K562 (cell line): Measurements from ENCODE around the gene MEIS2. TPM values are rescaled to one million over a fixed set of nuclear protein-coding genes. Genes with fewer than 3 reads are reported as not detected.
A peak's percentile ranks its signal among the peaks of the same experiment; 100 is the strongest.

Experiments used
- ATAC-seq: fragments of 200-7000 bp; cut with Tn5 transposase; 3 replicates; pipeline ENCODE4 v1.9.1; 2020; ENCODE audit warnings: moderate library complexity
- BruUV-seq: library from RNA; stranded (reverse); fragments of 400-500 nt; replicated peaks from 2 replicates; lab custom pipeline; 2021; lab: Mats Ljungman, UMichigan
- CTCF ChIA-PET: fragments of 300-600 bp; formaldehyde crosslinking; extraction: SDS; loops from one replicate; lab custom pipeline; 2021; ENCODE audit warnings: low intra/inter-chr PET ratio; lab: Yijun Ruan, JAX
- POLR2A ChIA-PET: fragments of 300-600, 350-650 bp; sonication (Branson Sonifier 250); formaldehyde crosslinking; extraction: SDS; loops from one replicate; lab custom pipeline; 2021; ENCODE audit warnings: antibody characterized with exemption, inconsistent platforms; lab: Yijun Ruan, JAX
- DNase-seq, 4 experiments: peaks; one replicate each; pipeline versions ENCODE4 v3.0.0 to v3.0.0-alpha.2; 2011 to 2018; ENCODE audit warnings: low spot score in 3 of 4, mixed read lengths in 3 of 4; ENCODE audit errors: extremely low read depth in 1 of 4
- FAIRE-seq: peaks from 2 replicates; lab custom pipeline; 2011; peaks lifted over from hg19 to GRCh38; lab: Jason Lieb, UNC
- H2AFZ ChIP-seq: 2 replicates; pipeline ENCODE4 v1.6.0; 2011; ENCODE audit warnings: low read depth, low read length, control low read depth, inconsistent platforms
- H3K27ac ChIP-seq: fragments of 200-600 bp; 3 replicates; pipeline ENCODE4 v1.8.0; 2011; ENCODE audit warnings: low read depth, mild to moderate bottlenecking, control low read depth, inconsistent platforms, low read length, moderate library complexity, mixed read lengths; ENCODE audit errors: extremely low read depth
- H3K27me3 ChIP-seq, 2 experiments: fragments of 300-600 bp in 1 of 2; 2 replicates in 1 of 2; 3 replicates in 1 of 2; pipeline versions ENCODE4 v1.6.0 to v1.8.0; 2011; ENCODE audit warnings: inconsistent platforms in 2 of 2, low read length in 2 of 2, mild to moderate bottlenecking in 1 of 2, mixed read lengths in 1 of 2, moderate library complexity in 1 of 2; ENCODE audit not compliant: control insufficient read depth in 2 of 2, insufficient read depth in 2 of 2
- H3K36me3 ChIP-seq: fragments of 300-600 bp; 3 replicates; pipeline ENCODE4 v1.8.0; 2011; ENCODE audit warnings: mild to moderate bottlenecking, low read length, inconsistent platforms; ENCODE audit not compliant: control insufficient read depth, insufficient read depth
- H3K4me1 ChIP-seq, 2 experiments: fragments of 200-600 bp in 1 of 2; replicated peaks in 1 of 2; 2 replicates in 1 of 2; 3 replicates in 1 of 2; pipeline versions ENCODE4 v1.5.1 to v1.8.0; 2011; ENCODE audit warnings: inconsistent platforms in 2 of 2, low read length in 2 of 2, mild to moderate bottlenecking in 1 of 2, mixed read lengths in 1 of 2, moderate library complexity in 1 of 2; ENCODE audit not compliant: control insufficient read depth in 2 of 2, insufficient read depth in 2 of 2
- H3K4me2 ChIP-seq: 2 replicates; pipeline ENCODE4 v1.6.1; 2011; ENCODE audit warnings: low read length, control low read depth, inconsistent platforms, mixed read lengths; ENCODE audit not compliant: insufficient read depth
- H3K4me3 ChIP-seq: fragments of 200-600 bp; sonication (generic), shearing (Covaris generic); 2 replicates; pipeline ENCODE4 v1.5.1; 2016; ENCODE audit warnings: control low read depth, inconsistent platforms
- H3K79me2 ChIP-seq: fragments of 200-600 bp; 3 replicates; pipeline ENCODE4 v1.8.0; 2011; ENCODE audit warnings: low read length, inconsistent platforms; ENCODE audit not compliant: control insufficient read depth, insufficient read depth
- H3K9ac ChIP-seq, 2 experiments: 2 replicates each; pipeline versions ENCODE4 v1.6.0 to v1.6.1; 2011; ENCODE audit warnings: low read depth in 2 of 2, low read length in 2 of 2, control low read depth in 1 of 2, inconsistent platforms in 1 of 2, mild to moderate bottlenecking in 1 of 2, mixed read lengths in 1 of 2; ENCODE audit not compliant: insufficient read depth in 1 of 2
- H3K9me1 ChIP-seq: one replicate; pipeline ENCODE4 v1.6.0; 2011; ENCODE audit warnings: inconsistent platforms, mild to moderate bottlenecking, low read length, moderate library complexity; ENCODE audit not compliant: control insufficient read depth, insufficient read depth
- H3K9me3 ChIP-seq: replicated peaks from 2 replicates; pipeline ENCODE4 v1.5.1; 2011; ENCODE audit warnings: low read depth, low read length, inconsistent platforms; ENCODE audit not compliant: control insufficient read depth, insufficient read depth
- H4K20me1 ChIP-seq: replicated peaks from 2 replicates; pipeline ENCODE4 v1.6.1; 2011; ENCODE audit warnings: low read length, inconsistent platforms, mixed read lengths; ENCODE audit not compliant: control insufficient read depth, insufficient read depth
- DPF2 ChIP-seq: fragments of 450-650 bp; IDR thresholded peaks from 2 replicates; pipeline ENCODE4 v1.6.1; 2016
- E2F8 ChIP-seq: fragments of 450-650 bp; IDR thresholded peaks from 2 replicates; pipeline ENCODE4 v1.7.1; 2018; ENCODE audit warnings: mild to moderate bottlenecking, low read depth; ENCODE audit not compliant: partially characterized antibody
- ELK1 ChIP-seq: sonication (generic); formaldehyde crosslinking; IDR thresholded peaks from 2 replicates; pipeline ENCODE4 v1.8.1; 2022; ENCODE audit warnings: missing genetic modification reagents
- FOXJ2 ChIP-seq: fragments of 200-800 bp; sonication (Bioruptor generic); IDR thresholded peaks from 2 replicates; pipeline ENCODE4 v1.6.1; 2016; ENCODE audit warnings: missing genetic modification characterization, missing compliant biosample characterization
- HIVEP1 ChIP-seq: fragments of 250-450 bp; sonication (Bioruptor Pico); IDR thresholded peaks from 2 replicates; pipeline ENCODE4 v1.4.0; 2020; ENCODE audit warnings: mild to moderate bottlenecking
- HNRNPL ChIP-seq: fragments of 200-400 bp; formaldehyde crosslinking; IDR thresholded peaks from 2 replicates; pipeline ENCODE4 v1.6.1; 2017; ENCODE audit warnings: low read depth, mild to moderate bottlenecking, low read length
- KAT7 ChIP-seq: sonication (generic); formaldehyde crosslinking; IDR thresholded peaks from 2 replicates; pipeline ENCODE4 v1.8.0; 2022; ENCODE audit warnings: missing genetic modification reagents, mild to moderate bottlenecking, borderline replicate concordance
- NFXL1 ChIP-seq: fragments of 450-650 bp; formaldehyde crosslinking; IDR thresholded peaks from 2 replicates; pipeline ENCODE4 v1.4.0; 2021; ENCODE audit warnings: mild to moderate bottlenecking
- RNF2 ChIP-seq: sonication (generic); IDR thresholded peaks from 2 replicates; pipeline ENCODE4 v1.6.1; 2016
- SMAD3 ChIP-seq: fragments of 450-650 bp; formaldehyde crosslinking; conservative IDR thresholded peaks from 2 replicates; pipeline ENCODE4 v1.4.0; 2020; ENCODE audit warnings: mild to moderate bottlenecking
- ZBTB1 ChIP-seq: sonication (generic); formaldehyde crosslinking; IDR thresholded peaks from 2 replicates; pipeline ENCODE4 v1.8.1; 2023; ENCODE audit warnings: missing genetic modification reagents, low read depth, mild to moderate bottlenecking, borderline replicate concordance
- ZNF263 ChIP-seq: sonication (generic); formaldehyde crosslinking; IDR thresholded peaks from 2 replicates; pipeline ENCODE4 v1.8.0; 2022; ENCODE audit warnings: mild to moderate bottlenecking, missing genetic modification reagents, borderline replicate concordance
- ZNF408 ChIP-seq: fragments of 250-450 bp; sonication (Bioruptor Pico); IDR thresholded peaks from 2 replicates; pipeline ENCODE4 v1.4.0; 2020; ENCODE audit warnings: low read depth, mild to moderate bottlenecking, moderate library complexity
- ZNF586 ChIP-seq: fragments of 450-650 bp; formaldehyde crosslinking; conservative IDR thresholded peaks from 2 replicates; pipeline ENCODE4 v1.4.0; 2020; ENCODE audit warnings: mild to moderate bottlenecking, moderate library complexity
- ZZZ3 ChIP-seq: fragments of 450-650 bp; IDR thresholded peaks from 2 replicates; pipeline ENCODE4 v1.6.1; 2016; ENCODE audit warnings: antibody characterized with exemption, mild to moderate bottlenecking, moderate library complexity
- WGBS: fragments of 100-300 bp; shearing (Covaris generic); methylation state at CpG from one replicate; pipeline ENCODE4 v1.1.6; 2016; ENCODE audit warnings: low coverage, mixed read lengths; ENCODE audit not compliant: insufficient coverage; ENCODE audit errors: missing lambda C conversion rate; 5-methylcytosine and 5-hydroxymethylcytosine counted together
- in situ Hi-C: fragments of 300-500 bp; cut with MboI; formaldehyde crosslinking; loops from 4 replicates; pipeline ENCODE4 v1.15.0; 2018; ENCODE audit warnings: inconsistent platforms, mixed read lengths
- intact Hi-C: fragments of 100-400 bp; cut with micrococcal nuclease; formaldehyde crosslinking; loops from 2 replicates; pipeline ENCODE4 v1.14.2; 2022
- polyA plus RNA-seq, 8 experiments: library from polyadenylated mRNA; depleted of rRNA in 4 of 8; stranded (reverse) in 5 of 8; unstranded in 3 of 8; fragments of >200 nt; fragmentation: Nextera tagmentation in 2 of 8; fragmentation: Illumina TruSeq in 1 of 8; extraction: Ambion mirVana in 2 of 8; extraction: Trizol in 1 of 8; gene quantifications; 2 replicates each; pipeline versions ENCODE4 v1.2.1 to v1.2.3, GENCODE V29; 2011 to 2014; ENCODE audit warnings: inconsistent platforms in 1 of 8, missing spikeins in 1 of 8
- total RNA-seq, 7 experiments: library from RNA; depleted of rRNA in 6 of 7; stranded (reverse); fragments of >200 nt in 6 of 7; fragmentation: Illumina TruSeq in 2 of 7; extraction: Trizol in 2 of 7; gene quantifications; 2 replicates each; pipeline versions ENCODE4 v1.2.1 to v1.2.3, GENCODE V29; 2011 to 2021; ENCODE audit warnings: low replicate concordance in 1 of 7

MEIS2 gene
- total and polyA plus RNA-seq, 9 of the 15 experiments (the other 6 are each of a cell fraction or from before 2014, with no cell fraction given) = 7.5 to 64.2 (median 22.3) TPM

GRCh38 chr15:37034835-37035748 is 65.3 kb downstream of the MEIS2 start:
- Histone ChIP-seq H3K27me3 (no peaks in the 10 kb centered on the region), H4K20me1 (no peaks in the 10 kb centered on the region), H3K4me1 (no peaks in the 10 kb centered on the region), H3K4me3 (no peak overlapping the region), H3K4me2 (no peak overlapping the region), H3K9me3 (no peaks in the 10 kb centered on the region), H3K79me2 (no peaks in the 10 kb centered on the region), H3K36me3 (peaks cover 54% of the 10 kb centered on the region), H3K27ac (no peak overlapping the region), H2AFZ (no peak overlapping the region), H3K9ac (no peak overlapping the region), H3K9me1 (no peaks in the 10 kb centered on the region)
- 69% methylated on average over 10 of the region's 10 CpGs for WGBS
- in situ Hi-C loops = no loop called here
- ATAC-seq = no peak
- BruUV-seq = no TSS peak
- ChIA-PET POLR2A (interaction anchor here (0.7 kb wide), 1 partner anchor 10 kb away, joined by 3 read pairs; no protein-coding TSS in a partner anchor), CTCF (no interaction called here)
- intact Hi-C loops = no loop called here
- FAIRE-seq = peak; percentile 60
- no peak for DNase-seq
- no peak for TF ChIP-seq KAT7 (CRISPR knock-in tag)
- no peak for TF ChIP-seq ZNF263 (CRISPR knock-in tag)
- TF ChIP-seq SMAD3 (CRISPR knock-in tag) = no peak
- TF ChIP-seq DPF2 = no peak
- no peak for TF ChIP-seq ZNF408
- no peak for TF ChIP-seq RNF2
- TF ChIP-seq NFXL1 = no peak
- TF ChIP-seq ELK1 (CRISPR knock-in tag) = no peak
- TF ChIP-seq E2F8 = no peak
- no peak for TF ChIP-seq ZBTB1 (CRISPR knock-in tag)
- TF ChIP-seq ZNF586 (CRISPR knock-in tag) = no peak
- TF ChIP-seq ZZZ3 = no peak
- TF ChIP-seq HIVEP1 (CRISPR knock-in tag) = no peak
- TF ChIP-seq HNRNPL = no peak
- TF ChIP-seq FOXJ2 (tag) = no peak
